Sigmoid colon (tissue), 7 donors: ENCODE data around the gene CNTN5. TPM values are rescaled to one million over a fixed set of nuclear protein-coding genes. Genes with fewer than 3 reads are reported as not detected.

Experiments
- DNase-seq: peaks from one replicate; pipeline ENCODE4 v3.0.0-alpha.2; 2019
- H3K27ac ChIP-seq, 4 donors: fragments of 200-600 bp; sonication (generic); one replicate each; pipeline ENCODE4 v1.5.1; 2016 to 2019; ENCODE audit warnings: mild to moderate bottlenecking in 1 of 4
- H3K27me3 ChIP-seq, 3 donors: fragments of 200-600 bp; sonication (generic); one replicate each; pipeline ENCODE4 v1.5.1; 2019; ENCODE audit warnings: mild to moderate bottlenecking in 1 of 3
- H3K36me3 ChIP-seq, 4 donors: fragments of 200-600 bp; sonication (generic); one replicate each; pipeline ENCODE4 v1.5.1; 2016 to 2019
- H3K4me1 ChIP-seq, 4 donors: fragments of 200-600 bp; sonication (generic); one replicate each; pipeline ENCODE4 v1.5.1; 2017 to 2019
- H3K4me3 ChIP-seq, 4 donors: fragments of 200-600 bp; sonication (generic); one replicate each; pipeline ENCODE4 v1.5.1; 2017 to 2019; ENCODE audit warnings: mild to moderate bottlenecking in 2 of 4, moderate library complexity in 1 of 4
- H3K9me3 ChIP-seq, 4 donors: fragments of 200-600 bp in 3 of 4; sonication (generic) in 3 of 4; one replicate each; pipeline versions ENCODE4 v1.5.1 to v1.6.1; 2013 to 2019
- EP300 ChIP-seq, 4 donors: sonication (generic); formaldehyde crosslinking; IDR thresholded peaks; one replicate each; pipeline ENCODE4 v1.6.1; 2017; ENCODE audit warnings: antibody characterized with exemption in 4 of 4
- POLR2A ChIP-seq, 2 donors: fragments of 450-650 bp; IDR thresholded peaks; one replicate each; pipeline ENCODE4 v1.6.1; 2016; ENCODE audit warnings: antibody characterized with exemption in 2 of 2, mild to moderate bottlenecking in 2 of 2, moderate library complexity in 2 of 2
- POLR2AphosphoS5 ChIP-seq, 4 donors: sonication (generic); formaldehyde crosslinking; IDR thresholded peaks; one replicate each; pipeline ENCODE4 v1.6.1; 2017; ENCODE audit warnings: antibody characterized with exemption in 4 of 4
- WGBS, 2 donors: extraction: QIAGEN DNeasy Blood & Tissue Kit; methylation state at CpG; one replicate each; pipeline ENCODE4 v1.1.7; 2013; 5-methylcytosine and 5-hydroxymethylcytosine counted together
- intact Hi-C: fragments of 100-400 bp; cut with DNase I; formaldehyde crosslinking; loops from one replicate; pipeline ENCODE4 v1.15.1; 2023
- polyA plus RNA-seq, 3 donors: library from polyadenylated mRNA; stranded (reverse); fragments of 200-250 nt; gene quantifications; one replicate each; pipeline ENCODE4 v1.2.3, GENCODE V29; 2013
- total RNA-seq, 4 donors: library from RNA; depleted of rRNA; stranded (reverse); fragments of >200 nt; gene quantifications; one replicate each; pipeline ENCODE4 v1.1.0, GENCODE V29; 2016
- TF ChIP-seq, protein P1 (sequence below), 4 experiments: fragments of 450-650 bp in 3 of 4; fragments of 200-600 bp in 1 of 4; IDR thresholded peaks; one replicate each; pipeline ENCODE4 v1.5.1; 2016 to 2019; ENCODE audit warnings: antibody characterized with exemption in 4 of 4, mild to moderate bottlenecking in 3 of 4, moderate library complexity in 2 of 4
- donor health status: healthy with polysubstance abuse.
- donor health status: Bipolar disorder and iron deficiency.
- donor health status: healthy.

CNTN5 gene
- total and polyA plus RNA-seq, 7 donors = 0.13 to 0.36 (median 0.16) TPM; not detected in 2

- Histone ChIP-seq H3K4me1 (peaks cover 0 to 3% (median 0%) of the 10 kb centered on the region in 4 donors), H3K4me3 (no peak overlapping the region), H3K9me3 (no peaks in the 10 kb centered on the region), H3K36me3 (no peaks in the 10 kb centered on the region), H3K27ac (no peak overlapping the region), H3K27me3 (no peaks in the 10 kb centered on the region)
- intact Hi-C loops = no loop called here
- no peak for DNase-seq
- TF ChIP-seq, protein P1, sequence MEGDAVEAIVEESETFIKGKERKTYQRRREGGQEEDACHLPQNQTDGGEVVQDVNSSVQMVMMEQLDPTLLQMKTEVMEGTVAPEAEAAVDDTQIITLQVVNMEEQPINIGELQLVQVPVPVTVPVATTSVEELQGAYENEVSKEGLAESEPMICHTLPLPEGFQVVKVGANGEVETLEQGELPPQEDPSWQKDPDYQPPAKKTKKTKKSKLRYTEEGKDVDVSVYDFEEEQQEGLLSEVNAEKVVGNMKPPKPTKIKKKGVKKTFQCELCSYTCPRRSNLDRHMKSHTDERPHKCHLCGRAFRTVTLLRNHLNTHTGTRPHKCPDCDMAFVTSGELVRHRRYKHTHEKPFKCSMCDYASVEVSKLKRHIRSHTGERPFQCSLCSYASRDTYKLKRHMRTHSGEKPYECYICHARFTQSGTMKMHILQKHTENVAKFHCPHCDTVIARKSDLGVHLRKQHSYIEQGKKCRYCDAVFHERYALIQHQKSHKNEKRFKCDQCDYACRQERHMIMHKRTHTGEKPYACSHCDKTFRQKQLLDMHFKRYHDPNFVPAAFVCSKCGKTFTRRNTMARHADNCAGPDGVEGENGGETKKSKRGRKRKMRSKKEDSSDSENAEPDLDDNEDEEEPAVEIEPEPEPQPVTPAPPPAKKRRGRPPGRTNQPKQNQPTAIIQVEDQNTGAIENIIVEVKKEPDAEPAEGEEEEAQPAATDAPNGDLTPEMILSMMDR (IDR thresholded peaks at IDR 0.05) = no peak
- 88 to 89% methylated on average over 7 of the region's 7 CpGs for WGBS, 2 donors
Measured at GRCh38 chr11:99366546-99366945, 345.8 kb downstream of the CNTN5 start.

GRCh38 chr11:99368583-99368982 is 347.8 kb downstream of the CNTN5 start:
- WGBS, 2 donors = 75 to 81% methylated on average over 5 of the region's 5 CpGs
- intact Hi-C loops = no loop called here
- DNase-seq = no peak
- no peaks in the 10 kb centered on the region for H3K27me3 ChIP-seq
- no peak overlapping the region for H3K27ac ChIP-seq
- H3K9me3 ChIP-seq = no peaks in the 10 kb centered on the region
- H3K4me3 ChIP-seq = no peak overlapping the region
- no peak for TF ChIP-seq EP300 (IDR thresholded peaks at IDR 0.05)
- no peak for TF ChIP-seq POLR2A (IDR thresholded peaks at IDR 0.05)
- TF ChIP-seq, protein P1 (IDR thresholded peaks at IDR 0.05) = no peak
- no peak for TF ChIP-seq POLR2AphosphoS5 (IDR thresholded peaks at IDR 0.05)
- H3K36me3 ChIP-seq = no peaks in the 10 kb centered on the region
- peaks cover 0 to 3% (median 0%) of the 10 kb centered on the region in 4 donors for H3K4me1 ChIP-seq

DNA sequence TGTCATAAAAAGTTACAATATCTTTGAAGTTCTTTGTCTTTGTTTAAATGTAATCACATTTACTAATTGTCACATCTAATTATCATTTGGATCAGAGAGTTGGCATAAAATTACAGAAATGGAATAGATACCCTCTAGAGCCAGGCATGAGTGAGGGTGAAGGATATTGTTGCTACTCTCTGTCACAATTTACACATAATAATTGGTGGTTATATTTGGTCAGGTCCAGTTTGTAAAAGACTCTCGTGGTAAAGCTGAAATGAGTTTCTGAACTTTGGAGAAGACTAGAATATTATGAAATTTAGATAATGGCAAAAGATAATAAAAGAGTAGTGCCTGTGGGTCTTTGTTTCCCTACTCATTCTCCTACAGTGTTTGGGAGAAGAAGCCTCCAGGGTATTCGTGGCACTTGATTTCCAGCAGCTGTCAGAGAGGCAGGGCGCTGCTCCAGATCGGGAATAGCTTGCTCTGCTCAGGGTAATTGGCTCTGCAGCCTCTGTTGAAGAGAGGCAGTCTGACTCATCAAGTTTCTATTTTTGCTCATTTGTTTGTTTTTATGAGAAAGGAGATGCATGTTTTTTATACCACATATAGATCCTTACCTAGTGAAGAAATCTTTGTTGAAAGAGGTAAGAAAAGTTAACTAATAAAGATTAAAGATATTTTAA is 349.9 kb downstream of the CNTN5 start:
- no peaks in the 10 kb centered on the region for H3K9me3 ChIP-seq
- H3K27me3 ChIP-seq = no peaks in the 10 kb centered on the region
- no peak for DNase-seq
- H3K4me1 ChIP-seq = peaks cover 0 to 3% (median 0%) of the 10 kb centered on the region in 4 donors
- H3K36me3 ChIP-seq = no peaks in the 10 kb centered on the region
- 18 to 41% methylated on average over 4 of the region's 4 CpGs for WGBS, 2 donors
- intact Hi-C loops = no loop called here
- H3K4me3 ChIP-seq = no peak overlapping the region
- no peak overlapping the region for H3K27ac ChIP-seq
- no peak for TF ChIP-seq EP300 (IDR thresholded peaks at IDR 0.05)
- no peak for TF ChIP-seq POLR2AphosphoS5 (IDR thresholded peaks at IDR 0.05)
- TF ChIP-seq, protein P1 (IDR thresholded peaks at IDR 0.05) = no peak
- TF ChIP-seq POLR2A (IDR thresholded peaks at IDR 0.05) = no peak

GRCh38 chr11:99371257-99371656 is 350.5 kb downstream of the CNTN5 start:
- H3K4me1 ChIP-seq = peaks cover 0 to 3% (median 0%) of the 10 kb centered on the region in 4 donors
- intact Hi-C loops = no loop called here
- TF ChIP-seq EP300 (IDR thresholded peaks at IDR 0.05) = no peak
- no peak for TF ChIP-seq POLR2A (IDR thresholded peaks at IDR 0.05)
- no peak for TF ChIP-seq POLR2AphosphoS5 (IDR thresholded peaks at IDR 0.05)
- TF ChIP-seq, protein P1 (IDR thresholded peaks at IDR 0.05) = no peak
- no peak overlapping the region for H3K27ac ChIP-seq
- H3K36me3 ChIP-seq = no peaks in the 10 kb centered on the region
- WGBS, 2 donors = 36 to 76% methylated on average over 1 of the region's 1 CpG
- H3K27me3 ChIP-seq = no peaks in the 10 kb centered on the region
- no peak overlapping the region for H3K4me3 ChIP-seq
- no peaks in the 10 kb centered on the region for H3K9me3 ChIP-seq
- no peak for DNase-seq

DNA sequence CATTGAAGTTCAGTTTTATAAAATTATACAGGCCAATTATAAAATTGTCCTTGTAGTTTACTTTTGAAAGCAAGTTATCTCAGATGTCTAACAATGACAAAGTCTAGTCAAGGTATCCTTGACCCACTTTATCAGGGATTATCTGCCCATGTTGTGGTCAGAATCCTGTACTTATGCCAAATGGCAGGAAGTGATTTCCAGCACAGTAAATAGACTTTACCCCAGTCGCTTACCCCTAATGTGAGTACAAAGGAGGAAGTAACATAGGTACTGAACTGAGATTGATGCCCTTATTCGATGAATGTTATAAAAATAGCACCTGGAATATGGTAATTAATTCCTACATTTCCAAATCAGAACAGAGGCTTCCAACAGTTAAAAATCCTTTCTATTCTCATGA is 355.7 kb downstream of the CNTN5 start:
- Histone ChIP-seq H3K4me1 (no peaks in the 10 kb centered on the region), H3K4me3 (no peak overlapping the region), H3K9me3 (no peaks in the 10 kb centered on the region), H3K27me3 (no peaks in the 10 kb centered on the region), H3K27ac (no peak overlapping the region), H3K36me3 (no peaks in the 10 kb centered on the region)
- intact Hi-C loops = no loop called here
- DNase-seq = no peak
- WGBS, 2 donors = 21 to 50% methylated on average over 2 of the region's 2 CpGs
- TF ChIP-seq EP300 (IDR thresholded peaks at IDR 0.05) = no peak
- no peak for TF ChIP-seq POLR2A (IDR thresholded peaks at IDR 0.05)
- no peak for TF ChIP-seq POLR2AphosphoS5 (IDR thresholded peaks at IDR 0.05)
- TF ChIP-seq, protein P1 (IDR thresholded peaks at IDR 0.05) = no peak
